ENCODE measurements around the gene CSF3R. TPM values are rescaled to one million over a fixed set of nuclear protein-coding genes. Genes with fewer than 3 reads are reported as not detected.
A peak's percentile ranks its signal among the peaks of the same experiment; 100 is the strongest.

The CSF3R gene
- total RNA-seq, 1 donor from 2014 or later = 2.1 TPM

DNA sequence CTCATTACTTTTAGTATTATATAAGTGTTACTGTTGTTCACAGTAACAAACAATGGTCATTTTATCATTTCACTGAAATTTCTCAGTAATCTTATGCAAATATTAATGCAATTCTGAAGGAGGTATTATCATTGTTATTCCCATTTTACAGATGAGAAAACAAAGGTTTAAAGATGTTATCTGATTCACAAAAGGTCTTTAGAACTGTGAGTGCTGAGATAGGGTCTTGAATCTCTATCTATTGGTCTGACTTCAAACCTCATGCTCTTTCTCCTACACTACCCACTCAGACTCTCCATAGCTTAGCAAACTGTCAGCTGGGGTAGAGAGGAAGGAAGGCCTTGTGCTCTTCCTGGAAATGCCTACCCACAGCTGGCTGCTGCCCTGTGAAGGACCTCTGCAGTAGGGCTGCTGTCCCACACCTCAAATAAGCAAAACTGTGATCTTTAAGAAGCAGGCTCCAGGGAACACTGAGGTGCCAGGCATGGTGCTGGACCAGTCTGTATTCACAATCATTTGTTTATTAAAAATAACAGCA, 26.3 kb downstream of the CSF3R start:
- no peaks in the 10 kb centered on the region for H3K9me3 Mint-ChIP-seq
- TF ChIP-seq CTCF (conservative IDR thresholded peaks at IDR 0.05) = no peak
- H3K36me3 Mint-ChIP-seq = peaks cover 25% of the 10 kb centered on the region
- H3K4me1 Mint-ChIP-seq (ENCODE audit: unreplicated experiment) = peaks cover 3% of the 10 kb centered on the region
- no peak for DNase-seq (ENCODE audit: extremely low spot score, unreplicated experiment)
- H3K4me3 Mint-ChIP-seq = no peak overlapping the region
- no peaks in the 10 kb centered on the region for H3K27me3 Mint-ChIP-seq
- no peak overlapping the region for H3K27ac Mint-ChIP-seq

DNA sequence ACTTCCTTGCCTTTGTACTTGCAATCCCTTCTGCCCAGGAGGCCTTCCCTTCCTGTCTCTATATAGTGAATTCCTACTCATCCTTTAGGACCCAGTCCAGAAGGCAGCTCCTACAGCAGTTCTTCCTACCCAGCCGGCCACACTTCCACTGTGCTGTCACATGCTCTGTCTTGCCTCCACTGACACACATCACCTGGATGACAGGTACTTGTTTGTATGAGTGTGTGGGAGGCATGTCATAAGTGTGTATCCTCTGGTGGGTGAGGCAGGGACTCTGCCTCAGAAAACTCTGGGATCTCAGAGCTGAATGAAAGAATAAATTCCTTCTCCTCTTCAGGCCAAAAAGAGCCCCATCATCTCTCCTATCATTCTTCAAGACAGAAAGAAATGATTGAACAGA, 27.3 kb downstream of the CSF3R start:
- H3K4me1 Mint-ChIP-seq (ENCODE audit: unreplicated experiment) = peaks cover 5% of the 10 kb centered on the region
- H3K4me3 Mint-ChIP-seq = no peak overlapping the region
- peaks cover 18% of the 10 kb centered on the region for H3K36me3 Mint-ChIP-seq
- no peak for TF ChIP-seq CTCF (conservative IDR thresholded peaks at IDR 0.05)
- DNase-seq (ENCODE audit: extremely low spot score, unreplicated experiment) = no peak
- H3K9me3 Mint-ChIP-seq = no peaks in the 10 kb centered on the region
- no peaks in the 10 kb centered on the region for H3K27me3 Mint-ChIP-seq
- H3K27ac Mint-ChIP-seq = no peak overlapping the region

DNA sequence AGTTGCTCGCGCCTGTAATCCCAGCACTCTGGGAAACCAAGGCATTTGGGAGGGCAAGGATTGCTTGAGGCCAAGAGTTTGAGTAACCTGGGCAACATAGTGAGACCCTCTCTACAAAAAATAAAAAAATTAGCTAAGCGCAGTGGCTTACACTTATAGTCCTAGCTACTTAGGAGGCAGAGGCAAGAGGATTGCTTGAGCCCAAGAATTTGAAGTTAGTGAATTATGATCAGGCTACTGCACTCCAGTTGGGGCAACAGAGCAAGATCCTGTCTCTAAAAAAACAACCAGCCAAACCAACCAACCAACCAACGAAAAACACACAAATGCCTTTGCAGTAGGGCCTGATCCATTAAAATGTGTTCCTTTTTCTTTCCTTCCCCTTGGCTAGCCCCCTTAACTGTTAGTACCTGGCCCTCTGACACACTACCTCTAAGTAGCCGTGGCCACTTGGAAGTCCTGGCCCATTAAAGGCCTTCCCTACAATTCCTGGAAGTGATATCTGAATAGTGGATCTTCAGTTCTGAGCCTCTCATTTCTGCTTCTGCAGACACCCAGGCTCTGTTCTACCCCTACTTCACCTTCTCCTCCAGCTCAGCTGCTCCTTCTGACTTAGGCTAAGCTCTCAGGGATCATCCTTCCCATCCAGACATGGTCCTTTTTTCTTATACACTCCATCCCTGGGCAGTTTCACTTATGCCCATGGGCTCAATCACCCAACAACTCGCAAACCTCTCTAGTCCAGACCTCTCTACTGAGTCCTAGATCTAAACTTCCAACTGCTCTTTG, 28.9 kb downstream of the CSF3R start:
- peak overlapping the region; percentile 15 for H3K27ac Mint-ChIP-seq
- H3K4me3 Mint-ChIP-seq = no peak overlapping the region
- DNase-seq (ENCODE audit: extremely low spot score, unreplicated experiment) = no peak
- H3K9me3 Mint-ChIP-seq = no peaks in the 10 kb centered on the region
- no peak for TF ChIP-seq CTCF (conservative IDR thresholded peaks at IDR 0.05)
- H3K36me3 Mint-ChIP-seq = peaks cover 18% of the 10 kb centered on the region
- no peaks in the 10 kb centered on the region for H3K27me3 Mint-ChIP-seq
- H3K4me1 Mint-ChIP-seq (ENCODE audit: unreplicated experiment) = peaks cover 16% of the 10 kb centered on the region

GRCh38 chr1:36453051-36453450, 29.7 kb downstream of the CSF3R start:
- Mint-ChIP-seq H3K4me3 (no peak overlapping the region), H3K9me3 (no peaks in the 10 kb centered on the region), H3K36me3 (peaks cover 18% of the 10 kb centered on the region), H3K4me1 (ENCODE audit: unreplicated experiment) (peaks cover 23% of the 10 kb centered on the region), H3K27ac (no peak overlapping the region), H3K27me3 (no peaks in the 10 kb centered on the region)
- no peak for DNase-seq (ENCODE audit: extremely low spot score, unreplicated experiment)
- TF ChIP-seq CTCF (conservative IDR thresholded peaks at IDR 0.05) = no peak

DNA sequence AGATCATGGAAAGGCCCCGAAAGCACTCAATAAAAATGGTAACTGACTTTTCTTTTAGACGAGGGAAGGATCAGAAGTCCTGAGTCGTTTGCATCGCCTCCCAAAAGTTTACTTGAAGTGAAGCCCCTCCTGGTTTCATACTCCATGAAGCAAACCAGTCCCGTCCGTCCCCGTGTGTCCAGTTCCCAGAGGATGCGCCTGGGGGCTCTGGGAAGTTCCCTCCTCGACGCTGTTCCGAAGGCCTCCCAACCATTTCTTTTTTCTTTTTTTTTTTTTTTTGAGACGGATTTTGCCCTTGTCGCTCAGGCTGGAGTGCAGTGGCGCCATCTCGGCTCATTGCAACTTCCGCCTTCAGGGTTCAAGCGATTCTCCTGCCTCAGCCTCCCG, 31.8 kb downstream of the CSF3R start:
- no peak for TF ChIP-seq CTCF (conservative IDR thresholded peaks at IDR 0.05)
- H3K27ac Mint-ChIP-seq = peak overlapping the region; percentile 95
- H3K36me3 Mint-ChIP-seq = peaks cover 14% of the 10 kb centered on the region
- H3K4me3 Mint-ChIP-seq = peak overlapping the region; percentile 94
- DNase-seq (ENCODE audit: extremely low spot score, unreplicated experiment) = no peak
- H3K27me3 Mint-ChIP-seq = no peaks in the 10 kb centered on the region
- H3K9me3 Mint-ChIP-seq = no peaks in the 10 kb centered on the region
- peaks cover 29% of the 10 kb centered on the region for H3K4me1 Mint-ChIP-seq (ENCODE audit: unreplicated experiment)

Measured in type B pancreatic cell (in vitro differentiated cells).